CD14-positive monocyte (primary cell): ENCODE results near the gene PEX16. TPM values are rescaled to one million over a fixed set of nuclear protein-coding genes. Genes with fewer than 3 reads are reported as not detected.

ENCODE experiments used
- DNase-seq, 3 donors: peaks; one replicate each; pipeline ENCODE4 v3.0.0-alpha.2; 2011 to 2022
- H2AFZ ChIP-seq: 2 replicates; pipeline ENCODE4 v1.6.0; 2012; ENCODE audit warnings: mild to moderate bottlenecking, low read depth, low read length, inconsistent platforms; ENCODE audit not compliant: insufficient read depth, poor library complexity, severe bottlenecking
- H3K27ac ChIP-seq, 2 donors: 1 replicate in 1 of 2; 2 replicates in 1 of 2; pipeline ENCODE4 v1.5.1; 2012 to 2013; ENCODE audit warnings: low read length in 2 of 2, control low read depth in 1 of 2, inconsistent platforms in 1 of 2, low read depth in 1 of 2, mild to moderate bottlenecking in 1 of 2
- H3K27me3 ChIP-seq, 2 donors: one replicate each; pipeline versions ENCODE4 v1.6.0 to v1.6.1; 2011 to 2013; ENCODE audit warnings: low read length in 2 of 2; ENCODE audit not compliant: control insufficient read depth in 2 of 2, insufficient read depth in 2 of 2
- H3K36me3 ChIP-seq, 2 donors: replicated peaks in 1 of 2; 1 replicate in 1 of 2; 2 replicates in 1 of 2; pipeline versions ENCODE4 v1.5.1 to v1.6.1; 2012 to 2013; ENCODE audit warnings: low read length in 2 of 2, control low read depth in 1 of 2, inconsistent platforms in 1 of 2, mild to moderate bottlenecking in 1 of 2; ENCODE audit not compliant: insufficient read depth in 2 of 2, control insufficient read depth in 1 of 2
- H3K4me1 ChIP-seq, 2 donors: 1 replicate in 1 of 2; 2 replicates in 1 of 2; pipeline versions ENCODE4 v1.5.1 to v1.6.1; 2012 to 2013; ENCODE audit warnings: low read length in 2 of 2, control low read depth in 1 of 2, inconsistent platforms in 1 of 2, mild to moderate bottlenecking in 1 of 2, moderate library complexity in 1 of 2; ENCODE audit not compliant: insufficient read depth in 2 of 2, control insufficient read depth in 1 of 2
- H3K4me2 ChIP-seq: replicated peaks from 2 replicates; pipeline ENCODE3; 2012; ENCODE audit warnings: low read length, moderate library complexity, mild to moderate bottlenecking; ENCODE audit not compliant: poor library complexity, severe bottlenecking; ENCODE audit errors: extremely low read depth
- H3K4me3 ChIP-seq, 3 experiments: fragments of 200-600 bp in 1 of 3; sonication (generic) in 1 of 3; replicated peaks in 1 of 3; 1 replicate in 2 of 3; 2 replicates in 1 of 3; pipeline ENCODE4 v1.5.1; 2011 to 2013; ENCODE audit warnings: low read length in 3 of 3, mild to moderate bottlenecking in 3 of 3, control low read depth in 2 of 3, low read depth in 2 of 3, inconsistent platforms in 1 of 3, moderate library complexity in 1 of 3
- H3K79me2 ChIP-seq: 2 replicates; pipeline ENCODE4 v1.6.0; 2012; ENCODE audit warnings: mild to moderate bottlenecking, control low read depth, inconsistent platforms, low read length, moderate library complexity; ENCODE audit not compliant: insufficient read depth
- H3K9ac ChIP-seq: 2 replicates; pipeline ENCODE4 v1.6.0; 2017; ENCODE audit warnings: low read length, mild to moderate bottlenecking; ENCODE audit not compliant: insufficient read depth, poor library complexity, severe bottlenecking
- H3K9me3 ChIP-seq, 2 donors: replicated peaks in 1 of 2; 1 replicate in 1 of 2; 2 replicates in 1 of 2; pipeline versions ENCODE4 v1.5.1 to v1.6.1; 2012 to 2013; ENCODE audit warnings: low read length in 2 of 2, control low read depth in 1 of 2; ENCODE audit not compliant: control insufficient read depth in 1 of 2, insufficient read depth in 1 of 2
- H4K20me1 ChIP-seq: 2 replicates; pipeline ENCODE4 v1.6.0; 2012; ENCODE audit warnings: mild to moderate bottlenecking, low read length, control low read depth, moderate library complexity; ENCODE audit not compliant: insufficient read depth
- H3K27ac Mint-ChIP-seq, 7 donors: one replicate each; pipeline ENCODE4 v1.8.0; 2020; ENCODE audit warnings: mild to moderate bottlenecking in 7 of 7, mixed read lengths in 7 of 7, moderate library complexity in 6 of 7, inconsistent platforms in 2 of 7
- H3K27me3 Mint-ChIP-seq, 3 donors: one replicate each; pipeline ENCODE4 v1.8.0; 2021 to 2022; ENCODE audit warnings: low read depth in 3 of 3, mild to moderate bottlenecking in 3 of 3, mixed read lengths in 3 of 3, moderate library complexity in 3 of 3, inconsistent platforms in 1 of 3
- H3K36me3 Mint-ChIP-seq, 2 donors: one replicate each; pipeline ENCODE4 v1.8.0; 2020; ENCODE audit warnings: mixed read lengths in 2 of 2, inconsistent platforms in 1 of 2, mild to moderate bottlenecking in 1 of 2
- H3K4me1 Mint-ChIP-seq: one replicate; pipeline ENCODE4 v1.8.0; 2020; ENCODE audit warnings: mild to moderate bottlenecking, mixed read lengths
- H3K4me3 Mint-ChIP-seq, 2 donors: one replicate each; pipeline ENCODE4 v1.8.0; 2020; ENCODE audit warnings: mild to moderate bottlenecking in 2 of 2, mixed read lengths in 2 of 2, moderate library complexity in 1 of 2
- H3K9me3 Mint-ChIP-seq, 7 donors: one replicate each; pipeline ENCODE4 v1.8.0; 2020 to 2022; ENCODE audit warnings: mixed read lengths in 7 of 7, mild to moderate bottlenecking in 6 of 7, moderate library complexity in 6 of 7, inconsistent platforms in 2 of 7
- CTCF ChIP-seq: fragments of 200-600 bp; IDR thresholded peaks from one replicate; pipeline ENCODE4 v1.8.0; 2022; ENCODE audit warnings: antibody characterized with exemption, mild to moderate bottlenecking
- WGBS: methylation state at CpG from one replicate; pipeline ENCODE4 v1.1.5; 2013; ENCODE audit warnings: missing lambda C conversion rate; ENCODE audit not compliant: insufficient coverage; 5-methylcytosine and 5-hydroxymethylcytosine counted together
- intact Hi-C, 2 donors: fragments of 100-400 bp; cut with micrococcal nuclease; formaldehyde crosslinking; loops; one replicate each; pipeline versions ENCODE4 v1.15.0 to v1.15.1; 2023
- polyA plus RNA-seq, 3 donors: library from polyadenylated mRNA; depleted of rRNA in 1 of 3; unstranded in 2 of 3; stranded (reverse) in 1 of 3; fragments of 300-500 nt in 2 of 3; fragments of >200 nt in 1 of 3; fragmentation: Illumina TruSeq in 2 of 3; gene quantifications; 1 replicate in 2 of 3; 2 replicates in 1 of 3; pipeline ENCODE4 v1.2.3, GENCODE V29; 2012 to 2021

The PEX16 gene
- polyA plus RNA-seq, 3 donors, result 33.8 to 46.1 (median 35.1) TPM

- Mint-ChIP-seq H3K4me1 (no peaks in the 10 kb centered on the region), H3K4me3 (no peak overlapping the region), H3K27ac (peak overlapping the region in 1 of 7 donors; percentile 6), H3K36me3 (peaks cover 78 to 85% of the 10 kb centered on the region in 2 donors), H3K9me3 (no peaks in the 10 kb centered on the region), H3K27me3 (no peaks in the 10 kb centered on the region)
- Histone ChIP-seq H3K4me2 (no peak overlapping the region), H3K36me3 (peaks cover 72 to 93% of the 10 kb centered on the region in 2 donors), H3K9me3 (no peaks in the 10 kb centered on the region), H3K27ac (no peak overlapping the region), H3K4me3 (no peak overlapping the region), H3K27me3 (no peaks in the 10 kb centered on the region), H4K20me1 (no peaks in the 10 kb centered on the region), H3K9ac (no peak overlapping the region), H2AFZ (no peak overlapping the region), H3K4me1 (no peaks in the 10 kb centered on the region), H3K79me2 (no peaks in the 10 kb centered on the region)
- DNase-seq, result no peak
- no peak for TF ChIP-seq CTCF
- intact Hi-C loops, result no loop called here
- WGBS, result 98% methylated on average over 4 of the region's 8 CpGs
These were observed 40.5 kb downstream of the PEX16 start for GRCh38 chr11:45877221-45877620.

GRCh38 chr11:45876401-45876800, 41.3 kb downstream of the PEX16 start:
- H3K4me1 Mint-ChIP-seq, result no peaks in the 10 kb centered on the region
- Histone ChIP-seq H3K4me2 (no peak overlapping the region), H3K27ac (no peak overlapping the region), H3K36me3 (peaks cover 72 to 93% of the 10 kb centered on the region in 2 donors), H3K9ac (no peak overlapping the region), H4K20me1 (no peaks in the 10 kb centered on the region), H2AFZ (no peak overlapping the region), H3K79me2 (no peaks in the 10 kb centered on the region), H3K27me3 (no peaks in the 10 kb centered on the region), H3K4me3 (no peak overlapping the region), H3K9me3 (no peaks in the 10 kb centered on the region), H3K4me1 (no peaks in the 10 kb centered on the region)
- no peak overlapping the region for H3K4me3 Mint-ChIP-seq
- H3K36me3 Mint-ChIP-seq, result peaks cover 78 to 85% of the 10 kb centered on the region in 2 donors
- DNase-seq, result no peak
- H3K27me3 Mint-ChIP-seq, result no peaks in the 10 kb centered on the region
- intact Hi-C loops, result no loop called here
- no CpG with 5 or more reads among the region's 6 CpGs for WGBS
- H3K9me3 Mint-ChIP-seq, result no peaks in the 10 kb centered on the region
- H3K27ac Mint-ChIP-seq, result no peak overlapping the region
- TF ChIP-seq CTCF, result no peak
